ENCODE measurements around the gene C1GALT1.

DNA sequence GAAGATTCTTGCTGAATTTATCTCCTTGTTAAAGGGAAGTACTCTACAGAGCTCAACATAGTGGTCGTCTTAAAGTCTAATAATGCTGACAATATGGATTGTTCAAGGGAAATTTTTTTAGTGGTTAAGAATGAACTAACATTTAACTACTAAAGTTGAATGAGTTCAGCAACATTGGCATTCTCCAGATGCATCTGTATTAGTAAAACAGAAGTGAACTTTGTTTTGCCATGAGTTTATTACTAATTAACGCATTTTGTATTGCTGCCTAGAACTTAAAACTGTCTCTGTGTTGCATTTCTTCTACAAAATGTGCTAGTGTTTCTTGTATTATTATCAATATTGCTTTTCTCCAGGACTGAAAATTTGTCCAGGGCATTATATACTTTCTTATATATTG lies 67.5 kb downstream of the C1GALT1 start:
- TF ChIP-seq EZH2 (IDR thresholded peaks at IDR 0.05; ENCODE audit: low read depth, unreplicated experiment) (no peak), EZH2phosphoT487 (IDR thresholded peaks at IDR 0.05; ENCODE audit: unreplicated experiment) (no peak), ZNF114 (CRISPR knock-in tag; IDR thresholded peaks at IDR 0.05) (no peak), NANOG (IDR thresholded peaks at IDR 0.05; ENCODE audit: borderline replicate concordance) (no peak), CREB1 (CRISPR knock-in tag; IDR thresholded peaks at IDR 0.05; ENCODE audit: low read depth) (no peak)
- TF ChIP-seq, protein P1, sequence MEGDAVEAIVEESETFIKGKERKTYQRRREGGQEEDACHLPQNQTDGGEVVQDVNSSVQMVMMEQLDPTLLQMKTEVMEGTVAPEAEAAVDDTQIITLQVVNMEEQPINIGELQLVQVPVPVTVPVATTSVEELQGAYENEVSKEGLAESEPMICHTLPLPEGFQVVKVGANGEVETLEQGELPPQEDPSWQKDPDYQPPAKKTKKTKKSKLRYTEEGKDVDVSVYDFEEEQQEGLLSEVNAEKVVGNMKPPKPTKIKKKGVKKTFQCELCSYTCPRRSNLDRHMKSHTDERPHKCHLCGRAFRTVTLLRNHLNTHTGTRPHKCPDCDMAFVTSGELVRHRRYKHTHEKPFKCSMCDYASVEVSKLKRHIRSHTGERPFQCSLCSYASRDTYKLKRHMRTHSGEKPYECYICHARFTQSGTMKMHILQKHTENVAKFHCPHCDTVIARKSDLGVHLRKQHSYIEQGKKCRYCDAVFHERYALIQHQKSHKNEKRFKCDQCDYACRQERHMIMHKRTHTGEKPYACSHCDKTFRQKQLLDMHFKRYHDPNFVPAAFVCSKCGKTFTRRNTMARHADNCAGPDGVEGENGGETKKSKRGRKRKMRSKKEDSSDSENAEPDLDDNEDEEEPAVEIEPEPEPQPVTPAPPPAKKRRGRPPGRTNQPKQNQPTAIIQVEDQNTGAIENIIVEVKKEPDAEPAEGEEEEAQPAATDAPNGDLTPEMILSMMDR (conservative IDR thresholded peaks at IDR 0.05; ENCODE audit: low read depth in 2 of 2): no peak
- TF ChIP-seq, protein P2, sequence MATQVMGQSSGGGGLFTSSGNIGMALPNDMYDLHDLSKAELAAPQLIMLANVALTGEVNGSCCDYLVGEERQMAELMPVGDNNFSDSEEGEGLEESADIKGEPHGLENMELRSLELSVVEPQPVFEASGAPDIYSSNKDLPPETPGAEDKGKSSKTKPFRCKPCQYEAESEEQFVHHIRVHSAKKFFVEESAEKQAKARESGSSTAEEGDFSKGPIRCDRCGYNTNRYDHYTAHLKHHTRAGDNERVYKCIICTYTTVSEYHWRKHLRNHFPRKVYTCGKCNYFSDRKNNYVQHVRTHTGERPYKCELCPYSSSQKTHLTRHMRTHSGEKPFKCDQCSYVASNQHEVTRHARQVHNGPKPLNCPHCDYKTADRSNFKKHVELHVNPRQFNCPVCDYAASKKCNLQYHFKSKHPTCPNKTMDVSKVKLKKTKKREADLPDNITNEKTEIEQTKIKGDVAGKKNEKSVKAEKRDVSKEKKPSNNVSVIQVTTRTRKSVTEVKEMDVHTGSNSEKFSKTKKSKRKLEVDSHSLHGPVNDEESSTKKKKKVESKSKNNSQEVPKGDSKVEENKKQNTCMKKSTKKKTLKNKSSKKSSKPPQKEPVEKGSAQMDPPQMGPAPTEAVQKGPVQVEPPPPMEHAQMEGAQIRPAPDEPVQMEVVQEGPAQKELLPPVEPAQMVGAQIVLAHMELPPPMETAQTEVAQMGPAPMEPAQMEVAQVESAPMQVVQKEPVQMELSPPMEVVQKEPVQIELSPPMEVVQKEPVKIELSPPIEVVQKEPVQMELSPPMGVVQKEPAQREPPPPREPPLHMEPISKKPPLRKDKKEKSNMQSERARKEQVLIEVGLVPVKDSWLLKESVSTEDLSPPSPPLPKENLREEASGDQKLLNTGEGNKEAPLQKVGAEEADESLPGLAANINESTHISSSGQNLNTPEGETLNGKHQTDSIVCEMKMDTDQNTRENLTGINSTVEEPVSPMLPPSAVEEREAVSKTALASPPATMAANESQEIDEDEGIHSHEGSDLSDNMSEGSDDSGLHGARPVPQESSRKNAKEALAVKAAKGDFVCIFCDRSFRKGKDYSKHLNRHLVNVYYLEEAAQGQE (IDR thresholded peaks at IDR 0.05; ENCODE audit: unreplicated experiment): no peak
